ENCODE measurements around the gene AZU1. TPM values are rescaled to one million over a fixed set of nuclear protein-coding genes. Genes with fewer than 3 reads are reported as not detected.

AZU1 gene
- total RNA-seq, 1 experiment from 2014 or later: 5.8 TPM

DNA sequence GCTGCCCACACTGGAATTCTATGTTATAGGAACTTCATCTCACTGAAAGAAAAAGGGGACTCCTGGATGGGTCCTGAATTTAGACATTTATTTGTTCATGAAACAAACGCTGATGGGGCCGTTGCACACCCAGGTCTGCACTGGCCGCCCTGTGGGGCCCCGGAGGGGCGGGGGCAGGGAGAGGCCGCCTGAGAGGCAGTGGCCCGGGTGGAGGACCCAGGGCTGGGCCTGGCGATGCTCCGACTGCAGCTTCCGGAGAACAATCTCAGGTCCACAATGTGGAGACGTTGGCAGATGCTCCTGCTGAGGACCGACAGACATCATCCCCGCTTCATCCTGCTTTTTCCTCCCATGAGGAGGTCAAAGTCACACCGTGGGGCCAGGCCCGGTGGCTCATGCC lies 46.7 kb upstream of the AZU1 start:
- no peak for ATAC-seq
- Histone ChIP-seq H3K4me1 (ENCODE audit: control insufficient read depth, insufficient read depth, low read length) (peaks cover 13% of the 10 kb centered on the region), H3K9me3 (ENCODE audit: control insufficient read depth, insufficient read depth, low read depth, low read length) (no peaks in the 10 kb centered on the region), H3K27ac (ENCODE audit: low read length) (peak overlapping the region; percentile 89), H3K27me3 (ENCODE audit: control insufficient read depth, insufficient read depth, low read length) (no peaks in the 10 kb centered on the region), H3K36me3 (ENCODE audit: control insufficient read depth, insufficient read depth, low read length) (no peaks in the 10 kb centered on the region), H3K4me3 (ENCODE audit: low read depth in 2 of 2, low read length in 2 of 2) (no peak overlapping the region)
- ChIA-PET CTCF (no interaction called here), POLR2A (no interaction called here)
- TF ChIP-seq, protein P1, sequence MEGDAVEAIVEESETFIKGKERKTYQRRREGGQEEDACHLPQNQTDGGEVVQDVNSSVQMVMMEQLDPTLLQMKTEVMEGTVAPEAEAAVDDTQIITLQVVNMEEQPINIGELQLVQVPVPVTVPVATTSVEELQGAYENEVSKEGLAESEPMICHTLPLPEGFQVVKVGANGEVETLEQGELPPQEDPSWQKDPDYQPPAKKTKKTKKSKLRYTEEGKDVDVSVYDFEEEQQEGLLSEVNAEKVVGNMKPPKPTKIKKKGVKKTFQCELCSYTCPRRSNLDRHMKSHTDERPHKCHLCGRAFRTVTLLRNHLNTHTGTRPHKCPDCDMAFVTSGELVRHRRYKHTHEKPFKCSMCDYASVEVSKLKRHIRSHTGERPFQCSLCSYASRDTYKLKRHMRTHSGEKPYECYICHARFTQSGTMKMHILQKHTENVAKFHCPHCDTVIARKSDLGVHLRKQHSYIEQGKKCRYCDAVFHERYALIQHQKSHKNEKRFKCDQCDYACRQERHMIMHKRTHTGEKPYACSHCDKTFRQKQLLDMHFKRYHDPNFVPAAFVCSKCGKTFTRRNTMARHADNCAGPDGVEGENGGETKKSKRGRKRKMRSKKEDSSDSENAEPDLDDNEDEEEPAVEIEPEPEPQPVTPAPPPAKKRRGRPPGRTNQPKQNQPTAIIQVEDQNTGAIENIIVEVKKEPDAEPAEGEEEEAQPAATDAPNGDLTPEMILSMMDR (IDR thresholded peaks at IDR 0.05): no peak
- intact Hi-C loops (cut with micrococcal nuclease; ENCODE audit: unreplicated experiment) (no loop called here), in situ Hi-C loops (cut with HindIII; ENCODE audit: low pct_unique_long_range_greater_than_20kb, low sequenced_read_pairs) (no loop called here)
- DNase-seq (ENCODE audit: low read depth, low spot score): no peak
- no TSS peak for BruUV-seq (replicated peaks)

DNA sequence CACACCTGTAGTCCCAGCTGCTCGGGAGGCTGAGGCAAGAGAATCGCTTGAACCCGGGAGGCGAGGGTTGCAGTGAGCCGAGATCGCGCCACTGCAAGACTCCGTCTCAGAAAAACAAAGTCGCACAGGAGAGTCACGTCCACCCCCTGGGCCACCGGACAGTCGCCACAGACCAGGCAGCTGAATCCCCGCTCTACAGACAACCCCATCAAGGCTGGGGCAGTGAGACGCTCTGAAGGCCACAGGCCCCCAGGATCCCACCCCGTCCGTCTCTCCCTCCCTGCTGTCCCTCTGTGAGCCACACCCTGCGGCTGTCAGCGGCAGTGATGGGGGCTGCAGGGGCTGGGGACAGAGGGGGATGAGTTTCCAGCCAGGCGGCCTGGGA lies 45.8 kb upstream of the AZU1 start:
- Histone ChIP-seq H3K4me1 (ENCODE audit: control insufficient read depth, insufficient read depth, low read length) (peaks cover 13% of the 10 kb centered on the region), H3K4me3 (ENCODE audit: low read depth in 2 of 2, low read length in 2 of 2) (peak overlapping the region; percentile 38 to 63), H3K27me3 (ENCODE audit: control insufficient read depth, insufficient read depth, low read length) (no peaks in the 10 kb centered on the region), H3K36me3 (ENCODE audit: control insufficient read depth, insufficient read depth, low read length) (no peaks in the 10 kb centered on the region), H3K27ac (ENCODE audit: low read length) (peak overlapping the region; percentile 89), H3K9me3 (ENCODE audit: control insufficient read depth, insufficient read depth, low read depth, low read length) (no peaks in the 10 kb centered on the region)
- BruUV-seq (replicated peaks): no TSS peak
- no peak for DNase-seq (ENCODE audit: low read depth, low spot score)
- POLR2A ChIA-PET: no interaction called here
- in situ Hi-C loops (cut with HindIII; ENCODE audit: low pct_unique_long_range_greater_than_20kb, low sequenced_read_pairs): no loop called here
- TF ChIP-seq, protein P2, sequence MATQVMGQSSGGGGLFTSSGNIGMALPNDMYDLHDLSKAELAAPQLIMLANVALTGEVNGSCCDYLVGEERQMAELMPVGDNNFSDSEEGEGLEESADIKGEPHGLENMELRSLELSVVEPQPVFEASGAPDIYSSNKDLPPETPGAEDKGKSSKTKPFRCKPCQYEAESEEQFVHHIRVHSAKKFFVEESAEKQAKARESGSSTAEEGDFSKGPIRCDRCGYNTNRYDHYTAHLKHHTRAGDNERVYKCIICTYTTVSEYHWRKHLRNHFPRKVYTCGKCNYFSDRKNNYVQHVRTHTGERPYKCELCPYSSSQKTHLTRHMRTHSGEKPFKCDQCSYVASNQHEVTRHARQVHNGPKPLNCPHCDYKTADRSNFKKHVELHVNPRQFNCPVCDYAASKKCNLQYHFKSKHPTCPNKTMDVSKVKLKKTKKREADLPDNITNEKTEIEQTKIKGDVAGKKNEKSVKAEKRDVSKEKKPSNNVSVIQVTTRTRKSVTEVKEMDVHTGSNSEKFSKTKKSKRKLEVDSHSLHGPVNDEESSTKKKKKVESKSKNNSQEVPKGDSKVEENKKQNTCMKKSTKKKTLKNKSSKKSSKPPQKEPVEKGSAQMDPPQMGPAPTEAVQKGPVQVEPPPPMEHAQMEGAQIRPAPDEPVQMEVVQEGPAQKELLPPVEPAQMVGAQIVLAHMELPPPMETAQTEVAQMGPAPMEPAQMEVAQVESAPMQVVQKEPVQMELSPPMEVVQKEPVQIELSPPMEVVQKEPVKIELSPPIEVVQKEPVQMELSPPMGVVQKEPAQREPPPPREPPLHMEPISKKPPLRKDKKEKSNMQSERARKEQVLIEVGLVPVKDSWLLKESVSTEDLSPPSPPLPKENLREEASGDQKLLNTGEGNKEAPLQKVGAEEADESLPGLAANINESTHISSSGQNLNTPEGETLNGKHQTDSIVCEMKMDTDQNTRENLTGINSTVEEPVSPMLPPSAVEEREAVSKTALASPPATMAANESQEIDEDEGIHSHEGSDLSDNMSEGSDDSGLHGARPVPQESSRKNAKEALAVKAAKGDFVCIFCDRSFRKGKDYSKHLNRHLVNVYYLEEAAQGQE (IDR thresholded peaks at IDR 0.05; ENCODE audit: insufficient read depth in 1 of 2, low read depth in 2 of 2, low read length in 1 of 2): no peak
- TF ChIP-seq, protein P1 (IDR thresholded peaks at IDR 0.05): no peak
- TF ChIP-seq SIN3A (IDR thresholded peaks at IDR 0.05; ENCODE audit: borderline replicate concordance, insufficient read depth, low read depth, low read length) (no peak), TCF7L2 (IDR thresholded peaks at IDR 0.05; ENCODE audit: low read depth, low read length) (no peak), POLR2AphosphoS5 (IDR thresholded peaks at IDR 0.05; ENCODE audit: low read depth, low read length) (no peak)
- intact Hi-C loops (cut with micrococcal nuclease; ENCODE audit: unreplicated experiment): no loop called here
- no peak; the same call in 1 of the 2 replicates for ATAC-seq
- CTCF ChIA-PET: no interaction called here
